ENCODE data around the gene GRIK1.
A peak's percentile ranks its signal among the peaks of the same experiment; 100 is the strongest.

Gene GRIK1

GRCh38 chr21:29873908-29874307 is 65.9 kb downstream of the GRIK1 start:
- no peak overlapping the region for H3K27ac ChIP-seq
- H3K4me3 ChIP-seq: no peak overlapping the region
- H3K36me3 ChIP-seq (ENCODE audit: insufficient read depth, low read length): no peaks in the 10 kb centered on the region
- TF ChIP-seq EZH2 (IDR thresholded peaks at IDR 0.05) (no peak), FOXP2 (optimal IDR thresholded peaks at IDR 0.05; ENCODE audit: control extremely low read depth, extremely low read length, insufficient read depth) (no peak), POLR2AphosphoS5 (IDR thresholded peaks at IDR 0.05; ENCODE audit: borderline replicate concordance, low read depth, low read length) (no peak)
- no peaks in the 10 kb centered on the region for H3K9me3 ChIP-seq (ENCODE audit: low read depth, low read length)
- no peak overlapping the region for H3K9ac ChIP-seq (ENCODE audit: insufficient read length)
- no peak for DNase-seq (ENCODE audit: low read depth, low spot score)

DNA sequence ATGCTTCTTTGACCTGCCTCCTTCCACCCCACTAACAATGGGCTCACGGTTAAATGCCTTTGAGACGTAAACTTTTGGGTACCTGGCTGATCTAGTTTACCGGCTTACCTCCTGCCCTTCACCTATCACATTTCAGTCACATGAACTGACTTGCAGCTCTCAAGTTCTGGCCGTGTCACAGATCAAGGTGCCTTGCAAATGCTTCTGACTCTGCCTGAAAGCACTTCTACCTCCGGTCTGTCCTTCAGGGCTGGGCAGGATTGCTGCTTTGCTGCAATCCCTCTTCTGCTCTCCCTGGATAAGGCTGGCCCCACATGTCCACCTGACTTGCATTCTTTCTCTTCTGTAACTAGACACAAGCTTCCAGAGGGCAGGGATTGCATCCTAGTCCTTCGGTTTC is 69.0 kb downstream of the GRIK1 start:
- TF ChIP-seq EZH2 (IDR thresholded peaks at IDR 0.05): no peak
- TF ChIP-seq FOXP2 (optimal IDR thresholded peaks at IDR 0.05; ENCODE audit: control extremely low read depth, extremely low read length, insufficient read depth): no peak
- no peak for TF ChIP-seq POLR2AphosphoS5 (IDR thresholded peaks at IDR 0.05; ENCODE audit: borderline replicate concordance, low read depth, low read length)
- H3K4me3 ChIP-seq: no peak overlapping the region
- H3K9ac ChIP-seq (ENCODE audit: insufficient read length): no peak overlapping the region
- H3K9me3 ChIP-seq (ENCODE audit: low read depth, low read length): no peaks in the 10 kb centered on the region
- no peaks in the 10 kb centered on the region for H3K36me3 ChIP-seq (ENCODE audit: insufficient read depth, low read length)
- DNase-seq (ENCODE audit: low read depth, low spot score): no peak
- H3K27ac ChIP-seq: no peak overlapping the region

DNA sequence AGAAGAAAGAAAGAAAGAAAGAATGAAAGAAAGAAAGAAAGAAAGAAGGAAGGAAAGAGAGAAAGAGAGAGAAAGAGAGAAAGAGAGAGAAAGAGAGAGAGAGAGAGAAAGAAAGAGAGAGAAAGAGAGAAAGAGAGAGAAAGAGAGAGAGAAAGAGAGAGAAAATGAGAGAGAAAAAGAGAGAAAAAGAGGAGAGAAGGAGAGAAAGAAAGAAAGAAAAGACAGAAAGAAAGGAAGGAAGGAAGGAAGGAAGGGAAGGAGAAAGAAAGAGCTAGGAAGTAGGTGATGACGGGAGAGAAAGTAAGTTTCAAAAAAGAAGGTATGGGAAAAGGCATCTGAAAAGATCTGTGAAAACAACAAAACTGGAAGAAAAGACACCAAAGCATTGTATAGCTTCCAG is 72.0 kb downstream of the GRIK1 start:
- TF ChIP-seq FOXP2 (optimal IDR thresholded peaks at IDR 0.05; ENCODE audit: control extremely low read depth, extremely low read length, insufficient read depth): no peak
- no peak for TF ChIP-seq EZH2 (IDR thresholded peaks at IDR 0.05)
- TF ChIP-seq POLR2AphosphoS5 (IDR thresholded peaks at IDR 0.05; ENCODE audit: borderline replicate concordance, low read depth, low read length): no peak
- Histone ChIP-seq H3K4me3 (no peak overlapping the region), H3K9me3 (ENCODE audit: low read depth, low read length) (no peaks in the 10 kb centered on the region), H3K36me3 (ENCODE audit: insufficient read depth, low read length) (no peaks in the 10 kb centered on the region), H3K9ac (ENCODE audit: insufficient read length) (no peak overlapping the region), H3K27ac (no peak overlapping the region)
- DNase-seq (ENCODE audit: low read depth, low spot score): no peak

GRCh38 chr21:29860346-29860745 is 79.5 kb downstream of the GRIK1 start:
- TF ChIP-seq POLR2AphosphoS5 (IDR thresholded peaks at IDR 0.05; ENCODE audit: borderline replicate concordance, low read depth, low read length): no peak
- no peak for TF ChIP-seq EZH2 (IDR thresholded peaks at IDR 0.05)
- TF ChIP-seq FOXP2 (optimal IDR thresholded peaks at IDR 0.05; ENCODE audit: control extremely low read depth, extremely low read length, insufficient read depth): no peak
- Histone ChIP-seq H3K27ac (no peak overlapping the region), H3K9ac (ENCODE audit: insufficient read length) (no peak overlapping the region), H3K9me3 (ENCODE audit: low read depth, low read length) (no peaks in the 10 kb centered on the region), H3K36me3 (ENCODE audit: insufficient read depth, low read length) (no peaks in the 10 kb centered on the region), H3K4me3 (no peak overlapping the region)
- DNase-seq (ENCODE audit: low read depth, low spot score): no peak

GRCh38 chr21:29857150-29857549 is 82.6 kb downstream of the GRIK1 start:
- Histone ChIP-seq H3K36me3 (ENCODE audit: insufficient read depth, low read length) (no peaks in the 10 kb centered on the region), H3K27ac (no peak overlapping the region), H3K9ac (ENCODE audit: insufficient read length) (no peak overlapping the region), H3K9me3 (ENCODE audit: low read depth, low read length) (no peaks in the 10 kb centered on the region), H3K4me3 (no peak overlapping the region)
- no peak for DNase-seq (ENCODE audit: low read depth, low spot score)
- TF ChIP-seq EZH2 (IDR thresholded peaks at IDR 0.05) (no peak), FOXP2 (optimal IDR thresholded peaks at IDR 0.05; ENCODE audit: control extremely low read depth, extremely low read length, insufficient read depth) (no peak), POLR2AphosphoS5 (IDR thresholded peaks at IDR 0.05; ENCODE audit: borderline replicate concordance, low read depth, low read length) (no peak)

DNA sequence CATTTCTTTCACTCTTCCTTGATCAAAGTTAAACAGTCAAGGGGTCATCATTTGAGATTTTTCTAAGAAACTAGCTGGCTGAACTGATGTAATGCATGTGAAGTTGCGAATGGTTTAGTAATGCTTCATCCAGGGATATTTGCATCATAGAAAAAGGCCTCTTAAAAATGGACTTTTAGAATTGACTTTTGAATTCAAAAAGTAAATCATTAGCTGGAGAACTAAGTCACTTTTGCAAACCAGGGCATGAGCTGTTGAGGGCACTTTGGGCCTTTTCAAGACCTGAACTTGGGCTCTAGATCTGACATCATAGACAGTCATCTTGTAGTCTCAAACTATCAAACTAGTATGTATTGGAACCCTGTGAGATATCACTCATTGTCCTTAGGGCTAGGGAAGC is 85.0 kb downstream of the GRIK1 start:
- H3K27ac ChIP-seq: no peak overlapping the region
- no peak overlapping the region for H3K4me3 ChIP-seq
- no peak for DNase-seq (ENCODE audit: low read depth, low spot score)
- H3K9me3 ChIP-seq (ENCODE audit: low read depth, low read length): no peaks in the 10 kb centered on the region
- no peaks in the 10 kb centered on the region for H3K36me3 ChIP-seq (ENCODE audit: insufficient read depth, low read length)
- no peak overlapping the region for H3K9ac ChIP-seq (ENCODE audit: insufficient read length)
- TF ChIP-seq POLR2AphosphoS5 (IDR thresholded peaks at IDR 0.05; ENCODE audit: borderline replicate concordance, low read depth, low read length) (no peak), FOXP2 (optimal IDR thresholded peaks at IDR 0.05; ENCODE audit: control extremely low read depth, extremely low read length, insufficient read depth) (no peak), EZH2 (IDR thresholded peaks at IDR 0.05) (no peak)

GRCh38 chr21:29851611-29852010 is 88.2 kb downstream of the GRIK1 start:
- no peak for DNase-seq (ENCODE audit: low read depth, low spot score)
- Histone ChIP-seq H3K27ac (no peak overlapping the region), H3K9ac (ENCODE audit: insufficient read length) (no peak overlapping the region), H3K36me3 (ENCODE audit: insufficient read depth, low read length) (no peaks in the 10 kb centered on the region), H3K9me3 (ENCODE audit: low read depth, low read length) (no peaks in the 10 kb centered on the region), H3K4me3 (no peak overlapping the region)
- no peak for TF ChIP-seq POLR2AphosphoS5 (IDR thresholded peaks at IDR 0.05; ENCODE audit: borderline replicate concordance, low read depth, low read length)
- no peak for TF ChIP-seq FOXP2 (optimal IDR thresholded peaks at IDR 0.05; ENCODE audit: control extremely low read depth, extremely low read length, insufficient read depth)
- TF ChIP-seq EZH2 (IDR thresholded peaks at IDR 0.05): no peak

DNA sequence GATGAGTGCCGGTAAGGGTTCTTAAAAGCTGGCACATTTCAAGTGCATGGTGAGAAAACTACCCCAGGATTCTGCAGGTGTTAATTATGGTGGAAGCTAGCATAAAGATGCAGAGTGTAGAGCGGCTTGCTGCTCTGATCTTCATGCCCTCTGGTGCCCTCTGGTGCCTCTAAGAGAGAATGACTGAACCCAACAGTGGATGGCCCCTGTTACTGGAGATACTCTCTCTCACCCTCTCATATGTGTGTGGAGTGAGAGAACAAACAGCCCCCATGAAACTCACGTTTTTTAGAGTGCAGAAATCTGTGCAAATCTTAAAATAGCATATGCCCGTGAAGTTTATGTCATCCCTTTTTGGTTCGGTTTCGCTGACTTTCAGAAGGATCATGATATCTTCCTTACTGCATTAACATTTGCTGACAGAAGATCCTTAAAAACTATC is 90.0 kb downstream of the GRIK1 start:
- TF ChIP-seq POLR2AphosphoS5 (IDR thresholded peaks at IDR 0.05; ENCODE audit: borderline replicate concordance, low read depth, low read length) (no peak), FOXP2 (optimal IDR thresholded peaks at IDR 0.05; ENCODE audit: control extremely low read depth, extremely low read length, insufficient read depth) (no peak), EZH2 (IDR thresholded peaks at IDR 0.05) (no peak)
- no peak overlapping the region for H3K9ac ChIP-seq (ENCODE audit: insufficient read length)
- no peaks in the 10 kb centered on the region for H3K9me3 ChIP-seq (ENCODE audit: low read depth, low read length)
- no peaks in the 10 kb centered on the region for H3K36me3 ChIP-seq (ENCODE audit: insufficient read depth, low read length)
- DNase-seq (ENCODE audit: low read depth, low spot score): peak; percentile 42
- no peak overlapping the region for H3K4me3 ChIP-seq
- H3K27ac ChIP-seq: no peak overlapping the region

GRCh38 chr21:29843804-29844203 is 96.0 kb downstream of the GRIK1 start:
- Histone ChIP-seq H3K4me3 (no peak overlapping the region), H3K36me3 (ENCODE audit: insufficient read depth, low read length) (no peaks in the 10 kb centered on the region), H3K9ac (ENCODE audit: insufficient read length) (no peak overlapping the region), H3K27ac (no peak overlapping the region), H3K9me3 (ENCODE audit: low read depth, low read length) (no peaks in the 10 kb centered on the region)
- no peak for TF ChIP-seq FOXP2 (optimal IDR thresholded peaks at IDR 0.05; ENCODE audit: control extremely low read depth, extremely low read length, insufficient read depth)
- no peak for TF ChIP-seq EZH2 (IDR thresholded peaks at IDR 0.05)
- no peak for TF ChIP-seq POLR2AphosphoS5 (IDR thresholded peaks at IDR 0.05; ENCODE audit: borderline replicate concordance, low read depth, low read length)
- no peak for DNase-seq (ENCODE audit: low read depth, low spot score)

Measured in SK-N-MC (cell line).